Nephron (organoid): ENCODE data around the gene PRPF40B.
A peak's percentile ranks its signal among the peaks of the same experiment; 100 is the strongest.

Experiments
- H3K27ac Mint-ChIP-seq, 3 experiments: 2 replicates each; pipeline ENCODE4 v1.8.0; 2020; ENCODE audit warnings: mixed read lengths in 3 of 3, mild to moderate bottlenecking in 2 of 3, moderate library complexity in 1 of 3
- H3K27me3 Mint-ChIP-seq: 2 replicates; pipeline ENCODE4 v1.8.0; 2021; ENCODE audit warnings: low read depth, mild to moderate bottlenecking, moderate library complexity, mixed read lengths
- H3K36me3 Mint-ChIP-seq: 2 replicates; pipeline ENCODE4 v1.8.0; 2020; ENCODE audit warnings: low read depth, mixed read lengths
- H3K4me1 Mint-ChIP-seq: 2 replicates; pipeline ENCODE4 v1.8.0; 2020; ENCODE audit warnings: mixed read lengths
- H3K4me3 Mint-ChIP-seq, 3 experiments: 2 replicates each; pipeline ENCODE4 v1.8.0; 2020; ENCODE audit warnings: mild to moderate bottlenecking in 3 of 3, mixed read lengths in 3 of 3, moderate library complexity in 2 of 3
- H3K9me3 Mint-ChIP-seq: 2 replicates; pipeline ENCODE4 v1.8.0; 2020; ENCODE audit warnings: mixed read lengths
- CTCF ChIP-seq, 3 experiments: fragments of 200-600 bp; sonication (generic); IDR thresholded peaks; one replicate each; pipeline ENCODE4 v1.5.0; 2021; ENCODE audit warnings: antibody characterized with exemption in 3 of 3; ENCODE audit not compliant: unreplicated experiment in 3 of 3

Gene PRPF40B

DNA sequence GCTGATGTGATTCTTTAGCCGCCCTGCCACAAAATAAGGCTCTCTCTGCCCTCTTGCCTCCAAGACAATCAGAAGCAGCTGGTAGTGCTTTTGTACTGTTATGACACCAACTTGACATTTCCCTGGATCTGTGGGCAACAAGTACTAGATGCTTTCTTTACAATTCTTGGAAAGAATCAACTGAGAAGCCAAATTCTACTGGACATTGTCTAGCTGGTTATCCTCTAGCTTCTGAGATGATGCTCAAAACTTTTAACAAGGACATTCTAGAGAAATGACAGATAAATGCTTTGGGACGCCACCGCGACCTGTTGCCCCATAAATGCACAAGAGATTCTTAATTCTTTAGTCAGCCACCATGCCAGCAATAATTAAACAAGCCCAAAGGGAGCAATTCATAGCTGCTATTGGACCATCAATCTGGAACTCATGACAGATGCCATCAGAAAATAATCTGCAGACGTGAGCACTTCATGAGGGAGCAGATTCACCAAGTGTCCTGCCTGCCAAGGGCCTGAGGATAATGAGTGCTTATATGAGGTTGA, 61.0 kb downstream of the PRPF40B start:
- H3K36me3 Mint-ChIP-seq = no peaks in the 10 kb centered on the region
- peaks cover 38% of the 10 kb centered on the region for H3K4me1 Mint-ChIP-seq
- no peak for TF ChIP-seq CTCF (IDR thresholded peaks at IDR 0.05; ENCODE audit: unreplicated experiment in 3 of 3)
- H3K27ac Mint-ChIP-seq = peak overlapping the region; percentile 19 to 55 (median 41)
- H3K9me3 Mint-ChIP-seq = no peaks in the 10 kb centered on the region
- no peak overlapping the region for H3K4me3 Mint-ChIP-seq
- no peaks in the 10 kb centered on the region for H3K27me3 Mint-ChIP-seq

GRCh38 chr12:49687941-49688340, 64.6 kb downstream of the PRPF40B start:
- Mint-ChIP-seq H3K27ac (peak overlapping the region in 1 of 3 experiments; percentile 6), H3K9me3 (no peaks in the 10 kb centered on the region), H3K27me3 (no peaks in the 10 kb centered on the region), H3K4me3 (no peak overlapping the region), H3K36me3 (no peaks in the 10 kb centered on the region), H3K4me1 (peaks cover 40% of the 10 kb centered on the region)
- TF ChIP-seq CTCF (IDR thresholded peaks at IDR 0.05; ENCODE audit: unreplicated experiment in 3 of 3) = no peak

DNA sequence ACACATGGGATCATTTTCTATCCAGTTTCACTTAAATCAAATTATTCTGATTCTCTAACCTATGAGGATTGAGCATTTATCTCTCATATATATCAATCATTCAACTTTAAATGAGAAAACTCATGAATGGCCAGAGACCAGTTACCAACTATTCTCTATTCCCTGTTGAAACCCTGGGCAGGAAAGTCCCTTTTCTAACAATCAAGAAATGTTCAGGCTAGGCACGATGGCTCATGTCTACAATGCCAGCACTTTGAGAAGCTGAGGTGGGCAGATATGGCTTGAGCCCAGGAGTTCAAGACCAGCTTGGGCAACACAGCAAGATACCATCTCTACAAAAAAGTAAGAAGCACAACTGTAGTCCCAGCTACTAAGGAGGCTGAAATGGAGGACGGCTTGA, 65.9 kb downstream of the PRPF40B start:
- H3K9me3 Mint-ChIP-seq = no peaks in the 10 kb centered on the region
- H3K4me1 Mint-ChIP-seq = peaks cover 27% of the 10 kb centered on the region
- peak overlapping the region in 1 of 3 experiments; percentile 1 for H3K27ac Mint-ChIP-seq
- no peaks in the 10 kb centered on the region for H3K36me3 Mint-ChIP-seq
- H3K27me3 Mint-ChIP-seq = no peaks in the 10 kb centered on the region
- TF ChIP-seq CTCF (IDR thresholded peaks at IDR 0.05; ENCODE audit: unreplicated experiment in 3 of 3) = no peak
- no peak overlapping the region for H3K4me3 Mint-ChIP-seq

DNA sequence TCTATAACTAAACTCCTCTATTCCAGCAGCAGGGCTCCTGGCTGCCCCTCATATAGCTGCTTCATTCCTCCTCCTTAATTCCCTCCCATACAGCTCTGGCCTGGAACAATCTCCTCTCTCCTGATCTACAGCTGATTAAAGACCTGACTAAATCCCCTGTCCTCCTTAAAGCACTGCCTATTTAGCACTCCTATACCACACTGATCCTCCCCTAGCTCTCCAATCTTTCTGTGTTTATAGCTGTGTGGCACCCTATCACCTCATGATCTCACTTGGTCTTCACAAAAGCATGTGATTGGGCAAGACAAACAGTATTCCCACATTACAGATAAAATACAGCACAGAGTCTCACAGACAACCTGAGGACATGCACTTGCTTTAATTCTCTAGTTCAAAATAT, 66.4 kb downstream of the PRPF40B start:
- H3K27ac Mint-ChIP-seq = peak overlapping the region; percentile 1 to 48 (median 31)
- H3K4me1 Mint-ChIP-seq = peaks cover 21% of the 10 kb centered on the region
- H3K36me3 Mint-ChIP-seq = no peaks in the 10 kb centered on the region
- no peaks in the 10 kb centered on the region for H3K27me3 Mint-ChIP-seq
- no peaks in the 10 kb centered on the region for H3K9me3 Mint-ChIP-seq
- H3K4me3 Mint-ChIP-seq = no peak overlapping the region
- TF ChIP-seq CTCF (IDR thresholded peaks at IDR 0.05; ENCODE audit: unreplicated experiment in 3 of 3) = no peak

DNA sequence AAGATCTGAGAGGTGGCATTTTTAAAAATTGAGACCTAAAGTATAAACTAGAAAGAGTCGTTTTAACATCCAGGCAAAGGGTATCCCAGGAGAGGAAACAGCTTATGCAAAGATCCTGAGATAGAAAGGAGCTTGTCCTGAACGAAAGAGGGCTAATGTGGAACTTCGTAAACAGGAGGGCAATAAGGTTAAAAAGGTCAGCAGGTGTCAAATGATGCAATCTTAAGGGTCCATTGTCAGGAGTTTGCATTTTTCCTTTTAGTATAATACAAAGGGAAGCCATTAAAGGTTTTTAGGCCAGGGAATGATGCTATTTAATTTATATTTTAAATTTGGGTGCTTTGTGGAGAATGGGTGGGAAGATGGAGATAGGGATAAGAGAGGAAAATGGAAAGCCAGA, 69.5 kb downstream of the PRPF40B start:
- Mint-ChIP-seq H3K4me1 (peaks cover 31% of the 10 kb centered on the region), H3K27ac (peak overlapping the region in 1 of 3 experiments; percentile 17), H3K9me3 (no peaks in the 10 kb centered on the region), H3K36me3 (no peaks in the 10 kb centered on the region), H3K27me3 (no peaks in the 10 kb centered on the region), H3K4me3 (no peak overlapping the region)
- no peak for TF ChIP-seq CTCF (IDR thresholded peaks at IDR 0.05; ENCODE audit: unreplicated experiment in 3 of 3)

DNA sequence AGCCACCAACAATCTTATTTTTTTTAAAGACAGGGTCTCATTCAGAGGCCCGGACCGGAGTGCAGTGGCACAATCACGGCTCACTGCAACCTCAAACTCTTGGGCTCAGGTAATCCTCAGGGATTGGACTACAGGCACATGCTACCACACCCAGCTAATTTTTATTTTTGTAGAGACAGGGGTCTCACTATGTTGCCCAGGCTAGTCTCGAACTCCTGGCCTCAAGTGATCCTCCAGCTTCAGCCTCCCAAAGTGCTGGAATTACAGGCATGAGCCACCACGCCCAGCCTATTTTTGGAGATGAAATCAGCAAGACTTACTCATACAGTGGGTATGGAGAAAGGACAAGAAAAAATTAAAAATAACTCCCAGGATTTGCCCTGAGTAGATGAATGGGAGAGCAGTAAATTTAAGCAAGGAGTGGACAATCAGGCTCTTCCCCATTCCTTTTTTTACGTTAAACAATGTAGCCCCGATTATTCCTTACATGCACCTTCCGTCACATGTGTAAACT, 70.6 kb downstream of the PRPF40B start:
- no peak overlapping the region for H3K4me3 Mint-ChIP-seq
- TF ChIP-seq CTCF (IDR thresholded peaks at IDR 0.05; ENCODE audit: unreplicated experiment in 3 of 3) = no peak

More for the DNA sequence above, 70.6 kb downstream of the PRPF40B start:
- H3K9me3 Mint-ChIP-seq = no peaks in the 10 kb centered on the region
- H3K36me3 Mint-ChIP-seq = no peaks in the 10 kb centered on the region
- no peaks in the 10 kb centered on the region for H3K27me3 Mint-ChIP-seq
- H3K27ac Mint-ChIP-seq = no peak overlapping the region
- H3K4me1 Mint-ChIP-seq = peaks cover 41% of the 10 kb centered on the region
